Gastroesophageal sphincter (tissue), 3 donors: ENCODE results near the gene HSPA1A.
"Not testable (repeated sequence)": the region's sequence is repeated elsewhere in the genome, so short reads cannot be mapped to it uniquely, and the experiment has no call there.

Source experiments
- CTCF ChIP-seq, 4 experiments: fragments of 200-600 bp in 2 of 4; fragments of 450-650 bp in 2 of 4; sonication (generic) in 1 of 4; IDR thresholded peaks; one replicate each; pipeline ENCODE4 v1.5.1; 2017 to 2019; ENCODE audit warnings: antibody characterized with exemption in 4 of 4, mild to moderate bottlenecking in 2 of 4, moderate library complexity in 2 of 4
- POLR2A ChIP-seq, 2 donors: fragments of 450-650 bp; IDR thresholded peaks; one replicate each; pipeline ENCODE4 v1.6.1; 2017; ENCODE audit warnings: antibody characterized with exemption in 2 of 2, mild to moderate bottlenecking in 2 of 2, moderate library complexity in 1 of 2

GRCh38 chr6:31851980-31852718, 36.8 kb downstream of the HSPA1A start:
- TF ChIP-seq CTCF, POLR2A (IDR thresholded peaks at IDR 0.05): not testable (repeated sequence)
